Endothelial cell of umbilical vein (primary cell): ENCODE measurements around the gene RIPOR1. TPM values are rescaled to one million over a fixed set of nuclear protein-coding genes. Genes with fewer than 3 reads are reported as not detected.

Source experiments
- BruUV-seq: library from RNA; stranded (reverse); fragments of 400-500 nt; replicated peaks from 2 replicates; lab custom pipeline; 2021; lab: Mats Ljungman, UMichigan
- CTCF ChIA-PET: fragments of 300-600, 350-600 bp; sonication (Branson Sonifier 250); formaldehyde crosslinking; loops from one replicate; lab custom pipeline; 2021; ENCODE audit warnings: antibody characterized with exemption, inconsistent platforms; lab: Charles Lee
- POLR2A ChIA-PET: fragments of 300-600, 350-600 bp; sonication (Branson Sonifier 250); formaldehyde crosslinking; loops from one replicate; lab custom pipeline; 2021; ENCODE audit warnings: antibody characterized with exemption, inconsistent platforms; lab: Charles Lee
- DNase-seq: peaks from one replicate; pipeline ENCODE4 v3.0.0-alpha.2; 2011; ENCODE audit warnings: low read depth, low spot score
- FAIRE-seq: peaks from 2 replicates; lab custom pipeline; 2011; peaks lifted over from hg19 to GRCh38; lab: Jason Lieb, UNC
- H2AFZ ChIP-seq: 2 replicates; pipeline ENCODE4 v1.6.0; 2012; ENCODE audit warnings: low read depth, low read length, control low read depth, inconsistent platforms
- H3K27ac ChIP-seq: 2 replicates; pipeline ENCODE4 v1.5.1; 2011; ENCODE audit warnings: low read depth, mild to moderate bottlenecking, control low read depth, low read length, moderate library complexity; ENCODE audit not compliant: insufficient read depth
- H3K27me3 ChIP-seq, 2 experiments: 2 replicates each; pipeline versions ENCODE4 v1.6.0 to v1.6.1; 2011; ENCODE audit warnings: low read length in 2 of 2, mixed read lengths in 1 of 2; ENCODE audit not compliant: control insufficient read depth in 2 of 2, insufficient read depth in 2 of 2
- H3K36me3 ChIP-seq, 2 experiments: 2 replicates in 1 of 2; 3 replicates in 1 of 2; pipeline ENCODE4 v1.5.1; 2011; ENCODE audit warnings: low read length in 2 of 2, mild to moderate bottlenecking in 1 of 2, moderate library complexity in 1 of 2; ENCODE audit not compliant: control insufficient read depth in 2 of 2, insufficient read depth in 2 of 2; ENCODE audit errors: extremely low read depth in 1 of 2
- H3K4me1 ChIP-seq: 3 replicates; pipeline ENCODE4 v1.5.1; 2011; ENCODE audit warnings: mild to moderate bottlenecking, low read length; ENCODE audit not compliant: control insufficient read depth, insufficient read depth; ENCODE audit errors: extremely low read depth
- H3K4me2 ChIP-seq: 2 replicates; pipeline ENCODE4 v1.6.1; 2011; ENCODE audit warnings: low read length, control low read depth, mixed read lengths; ENCODE audit not compliant: insufficient read depth
- H3K4me3 ChIP-seq, 3 experiments: fragments of 200-600 bp in 1 of 3; sonication (generic), shearing (Covaris generic) in 1 of 3; replicated peaks in 1 of 3; 2 replicates each; pipeline ENCODE4 v1.5.1; 2011 to 2016; ENCODE audit warnings: control low read depth in 3 of 3, low read length in 3 of 3, mild to moderate bottlenecking in 2 of 3, inconsistent platforms in 1 of 3, low read depth in 1 of 3, moderate library complexity in 1 of 3; ENCODE audit not compliant: insufficient read depth in 1 of 3
- H3K79me2 ChIP-seq: 2 replicates; pipeline ENCODE4 v1.6.0; 2012; ENCODE audit warnings: low read length, inconsistent platforms; ENCODE audit not compliant: control insufficient read depth, insufficient read depth
- H3K9ac ChIP-seq: replicated peaks from 2 replicates; pipeline ENCODE3; 2011; ENCODE audit warnings: low read length, control low read depth; ENCODE audit not compliant: insufficient read depth; ENCODE audit errors: extremely low read depth
- H3K9me1 ChIP-seq: replicated peaks from 3 replicates; pipeline ENCODE4 v1.6.0; 2011; ENCODE audit warnings: mild to moderate bottlenecking, low read length; ENCODE audit not compliant: control insufficient read depth, insufficient read depth; ENCODE audit errors: extremely low read depth
- H3K9me3 ChIP-seq: replicated peaks from 2 replicates; pipeline ENCODE4 v1.5.1; 2012; ENCODE audit warnings: low read length, inconsistent platforms; ENCODE audit not compliant: control insufficient read depth, insufficient read depth
- H4K20me1 ChIP-seq: replicated peaks from 2 replicates; pipeline ENCODE3; 2011; ENCODE audit warnings: mild to moderate bottlenecking, low read length; ENCODE audit not compliant: control insufficient read depth, insufficient read depth; ENCODE audit errors: extremely low read depth
- CTCF ChIP-seq, 2 donors: IDR thresholded peaks; 1 replicate in 1 of 2; 2 replicates in 1 of 2; pipeline ENCODE4 v1.5.1; 2011; ENCODE audit warnings: low read length in 2 of 2, mild to moderate bottlenecking in 2 of 2, moderate library complexity in 2 of 2, control low read depth in 1 of 2, inconsistent platforms in 1 of 2, low read depth in 1 of 2; ENCODE audit not compliant: insufficient read depth in 1 of 2; ENCODE audit errors: extremely low read depth in 1 of 2
- EZH2 ChIP-seq: IDR thresholded peaks from 2 replicates; pipeline ENCODE4 v1.6.1; 2012; ENCODE audit warnings: borderline replicate concordance, low read depth, mild to moderate bottlenecking, moderate library complexity, low read length, inconsistent platforms; ENCODE audit not compliant: severe bottlenecking
- FOS ChIP-seq: IDR thresholded peaks from 2 replicates; pipeline ENCODE4 v1.6.1; 2011; ENCODE audit warnings: mild to moderate bottlenecking, low read length, moderate library complexity, borderline replicate concordance; ENCODE audit not compliant: insufficient read depth
- GATA2 ChIP-seq: IDR thresholded peaks from 2 replicates; pipeline ENCODE4 v1.7.0; 2011; ENCODE audit warnings: low read depth, mild to moderate bottlenecking, moderate library complexity, mixed read lengths, low read length; ENCODE audit not compliant: insufficient read length, insufficient read depth
- JUN ChIP-seq: IDR thresholded peaks from 2 replicates; pipeline ENCODE4 v1.6.1; 2011; ENCODE audit warnings: borderline replicate concordance, low read depth; ENCODE audit not compliant: insufficient read length, insufficient read depth
- MYC ChIP-seq: IDR thresholded peaks from one replicate; pipeline ENCODE4 v1.6.1; 2011; ENCODE audit warnings: mild to moderate bottlenecking, low read depth, low read length
- POLR2AphosphoS5 ChIP-seq: IDR thresholded peaks from 2 replicates; pipeline ENCODE4 v1.6.1; 2012; ENCODE audit warnings: low read depth, mild to moderate bottlenecking, control low read depth, low read length, moderate library complexity; ENCODE audit not compliant: insufficient read depth
- dilution Hi-C: fragments of 300-500 bp; cut with MboI; formaldehyde crosslinking; loops from one replicate; pipeline ENCODE4 v1.15.0; 2019; ENCODE audit warnings: low sequenced_read_pairs; ENCODE audit not compliant: extremely low pct_ligation_motif_present
- intact Hi-C: fragments of 100-400 bp; cut with micrococcal nuclease; formaldehyde crosslinking; loops from one replicate; pipeline ENCODE4 v1.10.0; 2022
- polyA plus RNA-seq, 4 experiments: library from polyadenylated mRNA; depleted of rRNA in 3 of 4; stranded (reverse) in 3 of 4; unstranded in 1 of 4; fragments of >200 nt; gene quantifications; 2 replicates each; pipeline versions ENCODE4 v1.2.1 to v1.2.3, GENCODE V29; 2011 to 2012; ENCODE audit warnings: missing spikeins in 1 of 4
- total RNA-seq: library from RNA; stranded (reverse); gene quantifications from 2 replicates; pipeline ENCODE4 v1.2.3, GENCODE V29; 2021
- TF ChIP-seq, protein P1 (sequence below): IDR thresholded peaks from 2 replicates; pipeline ENCODE4 v1.6.1; 2011; ENCODE audit not compliant: insufficient read depth, insufficient read length

RIPOR1 gene
- total and polyA plus RNA-seq, 2 donors (not counting 3 experiments of a cell fraction or from before 2014, with no cell fraction given) = 45.3 to 144 TPM

DNA sequence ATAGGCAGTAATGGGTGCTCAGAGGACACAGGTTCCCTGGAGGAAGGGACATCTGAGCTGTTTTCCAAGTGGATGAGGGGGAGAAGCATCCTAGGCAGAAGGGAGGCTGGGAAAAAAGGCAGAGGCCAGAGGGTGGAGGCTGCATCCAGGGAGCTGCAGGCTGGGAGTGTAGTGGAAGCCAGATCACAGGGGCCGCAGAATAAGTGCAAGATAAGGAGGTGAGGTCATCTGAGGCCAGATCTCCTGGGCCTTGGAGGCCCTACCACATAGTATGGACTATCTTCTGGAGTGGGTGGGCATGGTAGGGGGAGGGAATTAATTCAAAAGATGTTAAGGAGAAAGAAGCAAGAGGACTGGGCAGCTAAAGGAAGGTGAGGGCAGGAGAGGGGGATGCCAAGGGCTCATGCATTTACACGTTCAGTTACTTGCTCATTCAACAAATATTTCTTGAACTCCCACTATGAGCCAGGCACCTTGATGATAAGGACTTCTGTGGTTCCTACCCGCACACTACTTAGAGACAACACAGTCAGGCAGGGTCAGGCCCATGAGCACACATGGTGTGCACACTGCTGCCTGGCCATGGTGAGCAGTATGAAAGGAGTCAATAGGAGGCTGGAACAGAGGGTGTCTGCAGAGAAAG is 2.4 kb upstream of the RIPOR1 start:
- peaks cover 20% of the 10 kb centered on the region for H3K79me2 ChIP-seq
- DNase-seq (no peak), FAIRE-seq (no peak)
- no peaks in the 10 kb centered on the region for H4K20me1 ChIP-seq
- no peaks in the 10 kb centered on the region for H3K9me1 ChIP-seq
- intact Hi-C loops = loop anchor here (10.0 kb wide), 2 partner anchors 279 to 399 kb away; partner anchors contain the start of genes RANBP10 and TSNAXIP1
- H3K4me2 ChIP-seq = no peak overlapping the region
- POLR2A ChIA-PET = interaction anchor here (1.5 kb wide), 1 partner anchor 11 kb away, joined by 5 read pairs; no protein-coding TSS in a partner anchor
- TF ChIP-seq, protein P1, sequence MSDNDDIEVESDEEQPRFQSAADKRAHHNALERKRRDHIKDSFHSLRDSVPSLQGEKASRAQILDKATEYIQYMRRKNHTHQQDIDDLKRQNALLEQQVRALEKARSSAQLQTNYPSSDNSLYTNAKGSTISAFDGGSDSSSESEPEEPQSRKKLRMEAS = no peak
- no peak for TF ChIP-seq MYC
- no peak for TF ChIP-seq CTCF (IDR thresholded peaks at IDR 0.05; ENCODE audit: extremely low read depth in 1 of 2, insufficient read depth in 1 of 2, low read depth in 1 of 2, low read length in 2 of 2)
- TF ChIP-seq POLR2AphosphoS5 = no peak
- no peak for TF ChIP-seq GATA2
- no peak for TF ChIP-seq FOS
- TF ChIP-seq JUN = no peak
- TF ChIP-seq EZH2 = no peak
- CTCF ChIA-PET = interaction anchor here (1.4 to 7.3 kb wide), 3 partner anchors 12 to 118 kb away, joined by 3 to 246 read pairs (median 11); partner anchors contain the start of gene CARMIL2
- no peaks in the 10 kb centered on the region for H3K36me3 ChIP-seq
- BruUV-seq = no TSS peak
- dilution Hi-C loops = no loop called here
- H3K4me3 ChIP-seq = no peak overlapping the region
- H3K27me3 ChIP-seq = no peaks in the 10 kb centered on the region
- no peak overlapping the region for H3K27ac ChIP-seq
- no peak overlapping the region for H3K9ac ChIP-seq
- H3K9me3 ChIP-seq = no peaks in the 10 kb centered on the region
- H3K4me1 ChIP-seq = peaks cover 16% of the 10 kb centered on the region
- H2AFZ ChIP-seq = no peak overlapping the region
